SHP77 treated with DMSO at 0.1 percent for 48 hours (cell line): ENCODE data around the gene TNFAIP2.

Experiments
- DNase-seq: peaks from one replicate; lab custom pipeline; 2025; lab: John Stamatoyannopoulos, UW

Gene TNFAIP2

DNA sequence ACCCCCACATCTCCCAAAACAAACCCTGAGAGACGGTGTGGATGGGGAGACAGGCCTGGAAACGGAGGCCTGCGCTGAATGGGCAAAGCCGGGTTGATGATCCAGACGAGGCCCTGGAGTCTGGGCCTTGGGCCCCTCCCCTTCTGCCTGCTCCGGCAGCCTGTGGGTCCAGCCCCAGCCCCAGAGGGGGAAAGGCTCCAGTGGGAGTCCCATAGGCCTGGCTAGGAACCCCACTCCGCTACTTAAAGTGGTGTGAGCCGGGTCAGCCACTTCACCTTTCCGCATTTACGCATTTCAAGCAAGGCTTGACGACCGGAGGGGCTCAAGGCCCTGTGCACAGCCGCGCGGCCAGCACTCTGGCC is 695 bp upstream of the TNFAIP2 start:
- DNase-seq, result no peak

DNA sequence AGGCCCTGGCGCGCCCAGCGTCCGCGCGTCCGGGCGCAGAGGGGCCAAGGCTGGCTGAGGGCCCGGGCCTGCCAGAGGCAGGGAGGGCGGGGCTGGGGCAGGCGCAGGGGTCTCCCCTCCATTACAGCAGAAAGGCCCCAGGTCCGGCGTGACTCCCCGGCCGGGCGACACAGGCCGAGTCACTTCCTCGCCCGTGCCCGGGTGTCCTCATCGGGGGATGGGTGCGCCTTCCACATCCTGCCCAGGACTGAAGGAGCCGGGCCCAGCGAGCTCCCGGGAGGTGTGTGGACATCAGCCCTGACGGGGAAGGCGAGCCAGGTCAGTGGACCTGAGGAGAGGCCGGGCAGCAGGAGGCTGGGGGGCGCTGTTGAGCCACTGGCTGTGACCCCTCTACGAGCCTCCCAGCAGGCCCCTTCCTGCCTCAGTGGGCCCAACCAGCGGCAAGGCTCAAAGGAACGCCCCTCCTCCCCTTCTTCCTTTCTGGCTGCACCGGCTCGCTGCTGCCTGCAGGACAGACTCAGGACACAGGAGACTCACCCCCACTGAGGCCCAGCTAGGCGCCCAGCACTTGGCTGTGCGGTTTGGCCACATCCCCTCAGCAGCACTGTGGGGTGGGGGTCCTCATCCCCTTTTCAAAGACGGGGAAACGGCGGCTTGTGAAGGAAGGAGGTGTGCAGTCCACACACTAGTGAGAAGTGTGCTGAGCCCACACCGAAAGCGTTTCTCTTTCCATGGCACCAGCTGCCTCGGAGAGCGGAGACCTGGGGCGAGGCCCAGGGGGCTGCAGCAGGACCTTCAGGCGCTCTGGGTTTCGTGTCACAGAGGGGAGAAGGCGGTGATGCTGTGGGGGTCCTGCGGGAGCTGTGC is 606 bp downstream of the TNFAIP2 start:
- DNase-seq, result no peak

- DNase-seq, result no peak
Observed at GRCh38 chr14:103124501-103125001, 1.3 kb downstream of the TNFAIP2 start.

GRCh38 chr14:103125098-103126070 is 2.1 kb downstream of the TNFAIP2 start:
- no peak for DNase-seq

DNA sequence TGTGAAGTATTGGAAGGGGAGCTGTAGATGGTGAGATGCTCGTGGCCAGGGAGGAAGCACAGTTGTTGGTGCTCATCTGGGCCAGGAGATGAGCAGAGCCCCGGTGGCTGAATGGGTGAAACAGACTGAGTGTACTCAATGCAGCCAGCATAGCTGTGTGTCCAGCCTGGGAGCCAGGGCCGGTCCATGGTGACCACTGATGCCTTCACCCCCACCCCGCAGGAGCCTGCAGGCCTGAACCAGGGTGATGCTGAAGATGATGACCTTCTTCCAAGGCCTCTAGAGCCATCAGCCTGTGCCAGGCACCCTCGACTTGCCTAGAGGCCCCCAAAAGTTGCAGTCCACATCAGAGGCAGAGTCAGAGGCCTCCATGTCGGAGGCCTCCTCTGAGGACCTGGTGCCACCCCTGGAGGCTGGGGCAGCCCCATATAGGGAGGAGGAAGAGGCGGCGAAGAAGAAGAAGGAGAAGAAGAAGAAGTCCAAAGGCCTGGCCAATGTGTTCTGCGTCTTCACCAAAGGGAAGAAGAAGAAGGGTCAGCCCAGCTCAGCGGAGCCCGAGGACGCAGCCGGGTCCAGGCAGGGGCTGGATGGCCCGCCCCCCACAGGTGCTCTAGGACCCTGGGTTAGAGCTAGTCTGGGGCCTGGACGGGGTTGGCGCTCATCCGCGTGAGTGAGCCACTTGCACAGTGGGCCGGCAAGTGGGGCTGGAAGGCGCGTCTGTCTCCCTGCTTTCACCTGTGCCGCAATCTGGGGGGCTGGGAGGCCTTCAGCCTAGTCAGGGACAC is 3.0 kb downstream of the TNFAIP2 start:
- DNase-seq, result no peak

- no peak for DNase-seq
Observed at GRCh38 chr14:103126873-103127304, 3.6 kb downstream of the TNFAIP2 start.

GRCh38 chr14:103127356-103127755 is 4.1 kb downstream of the TNFAIP2 start:
- DNase-seq, result no peak

DNA sequence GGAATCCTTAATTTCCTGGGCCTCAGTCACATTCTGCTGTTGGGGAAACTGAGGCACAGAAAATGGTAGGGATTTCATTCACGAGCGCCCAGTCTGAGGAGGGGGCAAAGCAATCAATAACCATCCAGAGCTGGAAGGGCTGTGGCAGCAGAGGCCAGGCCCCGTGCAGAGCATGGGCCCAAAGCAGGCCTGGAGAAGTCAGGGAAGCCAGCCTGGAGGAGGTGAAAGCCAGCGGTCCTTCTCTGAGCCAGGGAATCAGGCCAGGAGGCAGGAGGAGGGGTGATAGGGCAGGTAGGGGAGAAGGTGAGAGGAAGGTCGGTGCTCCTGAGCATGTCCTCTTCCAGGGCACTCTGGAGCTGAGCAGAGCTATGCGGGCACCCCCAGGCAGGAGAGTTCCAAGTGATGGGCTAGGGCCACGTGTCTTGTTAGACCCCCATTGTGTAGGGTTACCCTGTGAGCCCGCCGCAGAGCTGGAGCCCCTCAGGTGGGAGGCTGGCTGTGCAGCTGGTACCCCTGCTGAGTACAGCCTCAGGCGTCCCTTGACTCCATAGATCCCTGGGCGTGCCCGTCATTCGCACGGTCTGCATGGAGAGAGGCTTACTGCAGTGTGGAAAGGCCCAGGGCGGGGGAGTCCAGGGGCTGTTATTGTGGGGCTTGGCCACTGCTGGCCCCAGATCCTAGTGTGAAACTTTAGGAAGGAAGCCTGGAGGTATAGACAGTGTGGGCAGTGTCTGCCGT is 4.8 kb downstream of the TNFAIP2 start:
- DNase-seq, result no peak

- no peak for DNase-seq
Observed at GRCh38 chr14:103128631-103129300, 5.5 kb downstream of the TNFAIP2 start.

DNA sequence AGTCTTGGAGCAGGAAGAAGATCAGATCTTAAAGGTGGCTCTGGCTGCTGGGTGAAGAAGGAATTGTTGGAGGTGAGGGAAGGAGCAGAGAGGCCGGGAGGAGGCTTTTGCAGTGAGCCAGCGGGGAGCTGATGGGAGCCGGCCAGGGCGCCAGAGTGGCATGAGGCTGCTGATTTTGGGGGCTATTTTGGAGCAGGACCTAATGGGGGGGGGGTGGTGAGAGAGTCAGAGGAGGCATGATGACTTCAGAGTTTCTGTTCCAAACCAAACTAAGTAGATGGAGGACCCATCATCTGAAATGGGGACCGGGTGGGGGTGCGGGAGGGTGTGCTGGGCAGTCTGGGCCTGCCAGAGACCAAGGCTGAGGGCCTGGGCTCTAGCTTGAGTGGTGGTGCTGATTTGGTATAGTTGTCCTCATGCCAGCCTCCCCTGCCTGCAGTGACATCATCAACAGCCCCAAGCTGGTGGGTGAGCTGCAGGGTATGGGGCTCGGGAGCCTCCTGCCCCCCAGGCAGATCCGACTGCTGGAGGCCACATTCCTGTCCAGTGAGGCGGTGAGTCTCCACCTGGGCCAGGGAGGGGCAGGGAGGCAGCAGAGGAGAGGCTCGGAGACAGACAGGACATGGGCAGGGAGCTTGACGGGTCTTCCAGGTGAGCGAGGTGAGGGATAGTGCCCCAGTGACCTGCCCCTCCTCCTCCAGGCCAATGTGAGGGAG is 6.2 kb downstream of the TNFAIP2 start:
- DNase-seq, result no peak

DNA sequence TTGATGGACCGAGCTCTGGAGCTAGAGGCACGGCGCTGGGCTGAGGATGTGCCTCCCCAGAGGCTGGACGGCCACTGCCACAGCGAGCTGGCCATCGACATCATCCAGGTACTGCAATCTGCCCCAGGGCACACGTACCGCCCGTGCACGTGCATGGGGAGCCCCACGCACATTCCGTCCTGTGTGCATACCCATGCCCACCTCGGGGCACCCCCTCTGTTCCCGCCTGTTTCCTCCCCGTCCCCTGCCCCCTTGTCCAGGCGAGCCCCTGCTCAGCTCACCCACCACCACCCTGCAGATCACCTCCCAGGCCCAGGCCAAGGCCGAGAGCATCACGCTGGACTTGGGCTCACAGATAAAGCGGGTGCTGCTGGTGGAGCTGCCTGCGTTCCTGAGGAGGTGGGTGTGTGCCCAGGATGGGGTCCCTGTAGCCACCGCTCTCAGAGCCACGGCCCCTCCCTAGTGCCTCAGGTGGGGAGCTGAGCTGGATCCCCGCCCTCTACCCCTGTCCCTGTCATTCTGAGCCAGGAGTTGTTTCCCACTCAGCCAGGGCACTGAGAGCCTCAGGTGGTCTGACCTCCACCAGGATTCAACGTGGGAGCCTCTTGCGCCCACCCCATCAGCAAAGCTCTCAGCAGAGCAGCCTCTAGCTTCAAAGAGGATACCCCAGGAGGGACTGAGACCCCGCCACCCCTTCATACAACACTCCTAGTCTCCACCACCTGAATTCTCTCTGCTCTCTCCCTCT is 6.9 kb downstream of the TNFAIP2 start:
- no peak for DNase-seq

GRCh38 chr14:103130965-103131364 is 7.7 kb downstream of the TNFAIP2 start:
- DNase-seq, result no peak

GRCh38 chr14:103131580-103131979 is 8.3 kb downstream of the TNFAIP2 start:
- DNase-seq, result no peak

- DNase-seq, result no peak
Observed at GRCh38 chr14:103132381-103133209, 9.3 kb downstream of the TNFAIP2 start.

- no peak for DNase-seq
Observed at GRCh38 chr14:103133210-103134140, 10.2 kb downstream of the TNFAIP2 start.

- no peak for DNase-seq
Observed at GRCh38 chr14:103134405-103134804, 11.1 kb downstream of the TNFAIP2 start.

DNA sequence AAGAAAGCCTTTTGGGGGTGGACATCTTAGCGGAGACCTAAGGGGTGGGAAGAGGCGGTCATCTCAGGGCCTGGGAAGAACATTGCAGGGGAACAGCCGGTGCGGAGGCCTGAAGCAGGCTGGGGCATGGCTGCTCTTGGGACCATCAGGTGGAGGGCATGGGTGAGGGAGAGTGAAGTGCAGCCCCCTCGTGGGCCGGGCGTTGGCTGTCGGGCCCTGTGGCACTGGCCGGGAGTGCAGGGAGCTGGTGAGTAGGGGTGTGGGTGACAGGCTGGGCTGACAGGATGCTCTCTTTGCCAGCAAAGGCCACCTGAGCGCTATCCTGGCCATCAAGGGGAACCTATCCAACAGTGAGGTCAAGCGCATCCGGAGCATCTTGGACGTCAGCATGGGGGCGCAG is 11.7 kb downstream of the TNFAIP2 start:
- no peak for DNase-seq
